ENCODE measurements around the gene MOB3B.

MOB3B gene

DNA sequence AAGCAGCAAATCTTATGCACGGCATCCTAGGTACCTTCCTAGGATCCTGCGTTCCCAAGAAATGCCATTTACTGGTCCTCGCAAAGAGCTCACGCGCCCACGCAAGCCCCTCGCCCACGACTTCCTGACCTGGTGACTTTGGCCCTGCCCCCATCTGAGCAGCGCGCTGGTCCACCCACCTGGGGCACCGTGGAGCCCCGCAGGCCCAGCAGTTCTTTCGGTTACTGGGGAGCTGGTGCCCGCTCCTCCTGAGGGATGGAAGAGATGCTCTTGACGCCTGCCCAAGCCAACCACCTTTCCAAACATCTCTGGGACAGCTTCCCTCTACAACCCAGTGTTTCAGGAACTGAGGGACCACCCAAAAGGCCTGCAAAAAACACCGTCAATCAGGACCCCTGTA, 249.4 kb downstream of the MOB3B start:
- no CpG with 5 or more reads among the region's 16 CpGs for WGBS (ENCODE audit: extremely low coverage, insufficient coverage, insufficient read length)
- no peak overlapping the region for H3K4me2 ChIP-seq (ENCODE audit: low read length)
- H3K36me3 ChIP-seq (ENCODE audit: control insufficient read depth in 1 of 2, insufficient read depth in 2 of 2, low read length in 2 of 2), result no peaks in the 10 kb centered on the region
- no peak overlapping the region for H3K4me3 ChIP-seq (ENCODE audit: low read depth, low read length)
- no peak overlapping the region for H2BK120ac ChIP-seq (ENCODE audit: insufficient read depth, low read length, poor library complexity)
- H3K9ac ChIP-seq (ENCODE audit: low read length), result no peak overlapping the region
- DNase-seq, result no peak
- H3K27ac ChIP-seq (ENCODE audit: low read depth, low read length), result no peak overlapping the region
- no peak overlapping the region for H4K8ac ChIP-seq (ENCODE audit: low read depth, low read length)
- H4K91ac ChIP-seq (ENCODE audit: low read depth, low read length), result no peak overlapping the region
- no peak overlapping the region for H2BK5ac ChIP-seq (ENCODE audit: low read depth, low read length, poor library complexity)
- H3K4me1 ChIP-seq (ENCODE audit: control insufficient read depth in 1 of 2, insufficient read depth in 2 of 2, low read length in 2 of 2), result no peaks in the 10 kb centered on the region
- no peaks in the 10 kb centered on the region for H3K79me2 ChIP-seq (ENCODE audit: control insufficient read depth, insufficient read depth, low read length, poor library complexity)
- peaks cover 2% of the 10 kb centered on the region for H3K9me3 ChIP-seq (ENCODE audit: insufficient read depth, low read depth, low read length)
- no peak overlapping the region for H2AK5ac ChIP-seq (ENCODE audit: low read length)
- H2BK12ac ChIP-seq (ENCODE audit: low read length), result no peak overlapping the region
- no peak overlapping the region for H3K18ac ChIP-seq (ENCODE audit: low read length)
- no peak overlapping the region for H3K14ac ChIP-seq (ENCODE audit: low read length)
- H4K12ac ChIP-seq (ENCODE audit: low read depth, low read length), result no peak overlapping the region
- H3K23ac ChIP-seq (ENCODE audit: low read length), result no peak overlapping the region
- no peak overlapping the region for H3K4ac ChIP-seq (ENCODE audit: low read depth, low read length)
- H2AFZ ChIP-seq (ENCODE audit: insufficient read depth, low read length, poor library complexity), result no peak overlapping the region
- H3K27me3 ChIP-seq (ENCODE audit: insufficient read depth, low read length), result no peaks in the 10 kb centered on the region
- no peaks in the 10 kb centered on the region for H3K79me1 ChIP-seq (ENCODE audit: low read length)

DNA sequence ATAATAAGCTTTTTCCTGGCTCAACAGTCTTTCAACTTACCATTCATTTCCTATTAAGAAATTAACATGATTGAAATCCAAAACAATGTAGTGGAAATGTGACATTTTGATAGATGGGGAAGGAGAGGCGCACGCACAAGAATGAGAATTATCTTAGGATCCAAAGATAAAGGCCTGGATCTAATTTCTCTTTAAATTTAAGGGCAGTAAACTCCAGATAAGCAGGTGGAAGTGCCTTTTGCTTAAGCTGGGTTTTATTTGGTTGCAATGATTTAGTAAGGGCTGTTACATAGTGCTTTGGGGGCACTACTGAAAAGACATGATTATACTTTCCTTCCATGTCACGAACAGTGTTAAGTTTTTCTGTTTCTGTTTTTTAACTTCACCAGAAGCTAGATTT, 250.0 kb downstream of the MOB3B start:
- no CpG with 5 or more reads among the region's 3 CpGs for WGBS (ENCODE audit: extremely low coverage, insufficient coverage, insufficient read length)
- H3K4me2 ChIP-seq (ENCODE audit: low read length), result no peak overlapping the region
- no peak overlapping the region for H2BK5ac ChIP-seq (ENCODE audit: low read depth, low read length, poor library complexity)
- H4K91ac ChIP-seq (ENCODE audit: low read depth, low read length), result no peak overlapping the region
- H3K79me2 ChIP-seq (ENCODE audit: control insufficient read depth, insufficient read depth, low read length, poor library complexity), result no peaks in the 10 kb centered on the region
- no peak overlapping the region for H3K23ac ChIP-seq (ENCODE audit: low read length)
- DNase-seq, result no peak
- H3K14ac ChIP-seq (ENCODE audit: low read length), result no peak overlapping the region
- H3K36me3 ChIP-seq (ENCODE audit: control insufficient read depth in 1 of 2, insufficient read depth in 2 of 2, low read length in 2 of 2), result no peaks in the 10 kb centered on the region
- no peaks in the 10 kb centered on the region for H3K79me1 ChIP-seq (ENCODE audit: low read length)
- no peaks in the 10 kb centered on the region for H3K27me3 ChIP-seq (ENCODE audit: insufficient read depth, low read length)
- H3K4me1 ChIP-seq (ENCODE audit: control insufficient read depth in 1 of 2, insufficient read depth in 2 of 2, low read length in 2 of 2), result no peaks in the 10 kb centered on the region
- H3K18ac ChIP-seq (ENCODE audit: low read length), result no peak overlapping the region
- H3K9me3 ChIP-seq (ENCODE audit: insufficient read depth, low read depth, low read length), result peaks cover 2% of the 10 kb centered on the region
- H3K9ac ChIP-seq (ENCODE audit: low read length), result no peak overlapping the region
- H3K27ac ChIP-seq (ENCODE audit: low read depth, low read length), result no peak overlapping the region
- H3K4me3 ChIP-seq (ENCODE audit: low read depth, low read length), result no peak overlapping the region
- H2BK12ac ChIP-seq (ENCODE audit: low read length), result no peak overlapping the region
- H3K4ac ChIP-seq (ENCODE audit: low read depth, low read length), result no peak overlapping the region
- no peak overlapping the region for H4K8ac ChIP-seq (ENCODE audit: low read depth, low read length)
- H4K12ac ChIP-seq (ENCODE audit: low read depth, low read length), result no peak overlapping the region
- no peak overlapping the region for H2BK120ac ChIP-seq (ENCODE audit: insufficient read depth, low read length, poor library complexity)
- H2AK5ac ChIP-seq (ENCODE audit: low read length), result no peak overlapping the region
- H2AFZ ChIP-seq (ENCODE audit: insufficient read depth, low read length, poor library complexity), result no peak overlapping the region

- DNase-seq, result no peak
- no peak overlapping the region for H2BK12ac ChIP-seq (ENCODE audit: low read length)
- no peak overlapping the region for H3K4ac ChIP-seq (ENCODE audit: low read depth, low read length)
- no peak overlapping the region for H3K4me2 ChIP-seq (ENCODE audit: low read length)
- no peak overlapping the region for H3K27ac ChIP-seq (ENCODE audit: low read depth, low read length)
- no peak overlapping the region for H3K18ac ChIP-seq (ENCODE audit: low read length)
- no peaks in the 10 kb centered on the region for H3K4me1 ChIP-seq (ENCODE audit: control insufficient read depth in 1 of 2, insufficient read depth in 2 of 2, low read length in 2 of 2)
- H2BK5ac ChIP-seq (ENCODE audit: low read depth, low read length, poor library complexity), result no peak overlapping the region
- no peak overlapping the region for H3K4me3 ChIP-seq (ENCODE audit: low read depth, low read length)
- H3K27me3 ChIP-seq (ENCODE audit: insufficient read depth, low read length), result no peaks in the 10 kb centered on the region
- no peak overlapping the region for H3K14ac ChIP-seq (ENCODE audit: low read length)
- no peak overlapping the region for H3K23ac ChIP-seq (ENCODE audit: low read length)
- H3K79me2 ChIP-seq (ENCODE audit: control insufficient read depth, insufficient read depth, low read length, poor library complexity), result no peaks in the 10 kb centered on the region
- peaks cover 2% of the 10 kb centered on the region for H3K9me3 ChIP-seq (ENCODE audit: insufficient read depth, low read depth, low read length)
- no peak overlapping the region for H4K12ac ChIP-seq (ENCODE audit: low read depth, low read length)
- H2AFZ ChIP-seq (ENCODE audit: insufficient read depth, low read length, poor library complexity), result no peak overlapping the region
- no peak overlapping the region for H2BK120ac ChIP-seq (ENCODE audit: insufficient read depth, low read length, poor library complexity)
- H3K36me3 ChIP-seq (ENCODE audit: control insufficient read depth in 1 of 2, insufficient read depth in 2 of 2, low read length in 2 of 2), result no peaks in the 10 kb centered on the region
- no peak overlapping the region for H3K9ac ChIP-seq (ENCODE audit: low read length)
- H2AK5ac ChIP-seq (ENCODE audit: low read length), result no peak overlapping the region
- H3K79me1 ChIP-seq (ENCODE audit: low read length), result no peaks in the 10 kb centered on the region
- no peak overlapping the region for H4K8ac ChIP-seq (ENCODE audit: low read depth, low read length)
- no peak overlapping the region for H4K91ac ChIP-seq (ENCODE audit: low read depth, low read length)
- WGBS (ENCODE audit: extremely low coverage, insufficient coverage, insufficient read length), result no CpG with 5 or more reads among the region's 1 CpG
Observed at GRCh38 chr9:27278374-27278773, 251.2 kb downstream of the MOB3B start.

DNA sequence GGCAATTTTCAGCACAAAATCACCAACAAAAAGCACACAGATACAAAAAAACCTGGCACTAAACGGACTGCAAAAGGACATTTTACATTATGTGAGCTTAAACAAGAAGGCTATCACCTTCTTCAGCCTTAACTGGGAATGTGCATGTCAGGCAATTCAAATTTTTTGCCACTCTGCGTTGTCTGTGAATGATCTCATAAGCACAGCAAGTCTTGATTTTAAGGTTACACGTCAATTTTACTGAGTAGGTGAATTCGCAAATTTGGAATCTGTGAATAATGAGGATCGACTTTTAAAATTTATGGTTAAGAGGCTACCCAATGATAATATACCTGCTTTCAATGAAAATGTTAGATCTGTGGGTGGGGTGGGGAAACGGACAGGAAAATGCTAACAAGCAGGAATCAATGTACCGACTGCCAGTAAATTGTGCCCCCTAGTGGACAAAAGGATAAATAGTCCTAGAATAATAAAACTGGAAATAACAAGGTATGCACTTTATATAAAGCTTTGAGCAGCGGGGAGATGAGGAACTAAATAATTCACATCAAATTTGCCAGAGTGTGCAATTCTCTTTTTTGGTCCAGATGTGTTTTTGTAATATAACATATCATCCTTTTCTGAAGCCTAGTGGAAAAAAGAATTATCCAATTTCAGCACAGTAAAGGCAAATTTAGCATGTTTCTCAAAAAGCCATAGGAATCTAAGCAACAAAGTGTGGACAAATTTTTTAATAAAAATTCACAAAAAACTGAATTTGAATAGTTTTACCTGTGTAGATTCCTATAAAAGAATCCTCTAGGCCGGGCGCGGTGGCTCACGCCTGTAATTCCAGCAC, 253.2 kb downstream of the MOB3B start:
- Histone ChIP-seq H3K4me2 (ENCODE audit: low read length) (peak overlapping the region; percentile 8), H2BK120ac (ENCODE audit: insufficient read depth, low read length, poor library complexity) (no peak overlapping the region), H3K9me3 (ENCODE audit: insufficient read depth, low read depth, low read length) (no peaks in the 10 kb centered on the region), H3K18ac (ENCODE audit: low read length) (no peak overlapping the region), H3K9ac (ENCODE audit: low read length) (no peak overlapping the region), H2BK12ac (ENCODE audit: low read length) (no peak overlapping the region), H2AK5ac (ENCODE audit: low read length) (no peak overlapping the region), H3K36me3 (ENCODE audit: control insufficient read depth in 1 of 2, insufficient read depth in 2 of 2, low read length in 2 of 2) (no peaks in the 10 kb centered on the region), H3K14ac (ENCODE audit: low read length) (no peak overlapping the region), H2BK5ac (ENCODE audit: low read depth, low read length, poor library complexity) (no peak overlapping the region), H3K27ac (ENCODE audit: low read depth, low read length) (no peak overlapping the region), H3K4me3 (ENCODE audit: low read depth, low read length) (no peak overlapping the region), H3K79me2 (ENCODE audit: control insufficient read depth, insufficient read depth, low read length, poor library complexity) (no peaks in the 10 kb centered on the region), H4K91ac (ENCODE audit: low read depth, low read length) (no peak overlapping the region), H3K4me1 (ENCODE audit: control insufficient read depth in 1 of 2, insufficient read depth in 2 of 2, low read length in 2 of 2) (no peaks in the 10 kb centered on the region), H3K23ac (ENCODE audit: low read length) (no peak overlapping the region), H4K12ac (ENCODE audit: low read depth, low read length) (no peak overlapping the region), H3K4ac (ENCODE audit: low read depth, low read length) (no peak overlapping the region), H4K8ac (ENCODE audit: low read depth, low read length) (no peak overlapping the region), H3K27me3 (ENCODE audit: insufficient read depth, low read length) (no peaks in the 10 kb centered on the region), H2AFZ (ENCODE audit: insufficient read depth, low read length, poor library complexity) (no peak overlapping the region), H3K79me1 (ENCODE audit: low read length) (no peaks in the 10 kb centered on the region)
- peak in 1 of 2 donors; percentile 84 for DNase-seq
- no CpG with 5 or more reads among the region's 12 CpGs for WGBS (ENCODE audit: extremely low coverage, insufficient coverage, insufficient read length)

Data from trophoblast cell (in vitro differentiated cells and primary cell).